Nephron progenitor cell (in vitro differentiated cells): ENCODE data around the gene TCAP.

Experiments
- DNase-seq: peaks from one replicate; pipeline ENCODE4 v3.0.0; 2021
- H3K27ac Mint-ChIP-seq: 2 replicates; pipeline ENCODE4 v1.8.0; 2021; ENCODE audit warnings: mild to moderate bottlenecking, moderate library complexity, mixed read lengths
- H3K27me3 Mint-ChIP-seq: 2 replicates; pipeline ENCODE4 v1.8.0; 2021; ENCODE audit warnings: mild to moderate bottlenecking, low read depth, mixed read lengths; ENCODE audit not compliant: poor library complexity
- H3K36me3 Mint-ChIP-seq: 2 replicates; pipeline ENCODE4 v1.8.0; 2021; ENCODE audit warnings: low read depth, mixed read lengths
- H3K4me1 Mint-ChIP-seq: 2 replicates; pipeline ENCODE4 v1.8.0; 2021; ENCODE audit warnings: mixed read lengths
- H3K4me3 Mint-ChIP-seq: 2 replicates; pipeline ENCODE4 v1.8.0; 2021; ENCODE audit warnings: mild to moderate bottlenecking, moderate library complexity, mixed read lengths
- H3K9me3 Mint-ChIP-seq: 2 replicates; pipeline ENCODE4 v1.8.0; 2021; ENCODE audit warnings: mild to moderate bottlenecking, moderate library complexity, mixed read lengths
- CTCF ChIP-seq: fragments of 200-600 bp; sonication (generic); IDR thresholded peaks from 2 replicates; pipeline ENCODE4 v1.5.0; 2021; ENCODE audit warnings: antibody characterized with exemption

The TCAP gene

GRCh38 chr17:39678340-39679116 lies 13.4 kb downstream of the TCAP start:
- peaks cover 4% of the 10 kb centered on the region for H3K27me3 Mint-ChIP-seq
- H3K4me1 Mint-ChIP-seq: peaks cover 34% of the 10 kb centered on the region
- peaks cover 6% of the 10 kb centered on the region for H3K36me3 Mint-ChIP-seq
- H3K9me3 Mint-ChIP-seq: no peaks in the 10 kb centered on the region
- no peak for TF ChIP-seq CTCF
- H3K4me3 Mint-ChIP-seq: no peak overlapping the region
- no peak for DNase-seq
- no peak overlapping the region for H3K27ac Mint-ChIP-seq

- no peak for TF ChIP-seq CTCF
- Mint-ChIP-seq H3K9me3 (no peaks in the 10 kb centered on the region), H3K36me3 (peaks cover 6% of the 10 kb centered on the region), H3K27me3 (peaks cover 4% of the 10 kb centered on the region), H3K4me1 (peaks cover 34% of the 10 kb centered on the region), H3K27ac (no peak overlapping the region), H3K4me3 (no peak overlapping the region)
- no peak for DNase-seq
These were observed 14.5 kb downstream of the TCAP start for GRCh38 chr17:39679521-39680192.

GRCh38 chr17:39683295-39683939 lies 18.3 kb downstream of the TCAP start:
- H3K4me3 Mint-ChIP-seq: no peak overlapping the region
- peaks cover 6% of the 10 kb centered on the region for H3K27me3 Mint-ChIP-seq
- peaks cover 21% of the 10 kb centered on the region for H3K4me1 Mint-ChIP-seq
- TF ChIP-seq CTCF: no peak
- H3K27ac Mint-ChIP-seq: no peak overlapping the region
- peaks cover 17% of the 10 kb centered on the region for H3K36me3 Mint-ChIP-seq
- no peaks in the 10 kb centered on the region for H3K9me3 Mint-ChIP-seq
- DNase-seq: no peak

GRCh38 chr17:39684369-39685192 lies 19.4 kb downstream of the TCAP start:
- no peak for TF ChIP-seq CTCF
- Mint-ChIP-seq H3K27me3 (peaks cover 12% of the 10 kb centered on the region), H3K36me3 (peaks cover 17% of the 10 kb centered on the region), H3K4me1 (peaks cover 22% of the 10 kb centered on the region), H3K4me3 (no peak overlapping the region), H3K9me3 (no peaks in the 10 kb centered on the region), H3K27ac (no peak overlapping the region)
- no peak for DNase-seq

GRCh38 chr17:39687101-39687545 lies 22.0 kb downstream of the TCAP start:
- no peak overlapping the region for H3K27ac Mint-ChIP-seq
- peaks cover 22% of the 10 kb centered on the region for H3K27me3 Mint-ChIP-seq
- TF ChIP-seq CTCF: no peak
- H3K4me3 Mint-ChIP-seq: peak overlapping the region; percentile 95
- H3K36me3 Mint-ChIP-seq: peaks cover 17% of the 10 kb centered on the region
- no peaks in the 10 kb centered on the region for H3K9me3 Mint-ChIP-seq
- DNase-seq: no peak
- peaks cover 22% of the 10 kb centered on the region for H3K4me1 Mint-ChIP-seq
